ENCODE measurements around the gene AJUBA.
A peak's percentile ranks its signal among the peaks of the same experiment; 100 is the strongest.
"Not testable (repeated sequence)": the region's sequence is repeated elsewhere in the genome, so short reads cannot be mapped to it uniquely, and the experiment has no call there.

The AJUBA gene

GRCh38 chr14:22979748-22980392 is 2.5 kb downstream of the AJUBA start:
- DNase-seq (ENCODE audit: low read depth), result no peak

GRCh38 chr14:22978981-22979671 is 3.2 kb downstream of the AJUBA start:
- no peak for DNase-seq (ENCODE audit: low read depth)

GRCh38 chr14:22978487-22978837 is 3.9 kb downstream of the AJUBA start:
- no peak for DNase-seq (ENCODE audit: low read depth)

- no peak for DNase-seq (ENCODE audit: low read depth)
Observed at GRCh38 chr14:22977684-22978486, 4.5 kb downstream of the AJUBA start.

- no peak for DNase-seq (ENCODE audit: low read depth)
Observed at GRCh38 chr14:22977434-22977683, 5.0 kb downstream of the AJUBA start.

- DNase-seq (ENCODE audit: low read depth), result no peak
Observed at GRCh38 chr14:22976620-22977433, 5.5 kb downstream of the AJUBA start.

GRCh38 chr14:22974530-22975313 is 7.6 kb downstream of the AJUBA start:
- DNase-seq (ENCODE audit: low read depth), result no peak

- DNase-seq (ENCODE audit: low read depth), result peak; percentile 47
Observed at GRCh38 chr14:22973217-22974032, 8.9 kb downstream of the AJUBA start.

- no peak for DNase-seq (ENCODE audit: low read depth)
Observed at GRCh38 chr14:22972313-22972930, 9.9 kb downstream of the AJUBA start.

GRCh38 chr14:22971152-22971551 is 11.2 kb downstream of the AJUBA start:
- DNase-seq (ENCODE audit: low read depth), result no peak

GRCh38 chr14:22966783-22967269 is 15.5 kb downstream of the AJUBA start:
- DNase-seq (ENCODE audit: low read depth), result no peak

GRCh38 chr14:22965916-22966782 is 16.2 kb downstream of the AJUBA start:
- DNase-seq (ENCODE audit: low read depth), result not testable (repeated sequence)

- DNase-seq (ENCODE audit: low read depth), result no peak
Observed at GRCh38 chr14:22962061-22962676, 20.2 kb downstream of the AJUBA start.

GRCh38 chr14:22955702-22956569 is 26.4 kb downstream of the AJUBA start:
- DNase-seq (ENCODE audit: low read depth), result no peak

GRCh38 chr14:22952418-22952817 is 29.9 kb downstream of the AJUBA start:
- DNase-seq (ENCODE audit: low read depth), result no peak

GRCh38 chr14:22951795-22952194 is 30.6 kb downstream of the AJUBA start:
- not testable (repeated sequence) for DNase-seq (ENCODE audit: low read depth)

GRCh38 chr14:22945642-22946041 is 36.7 kb downstream of the AJUBA start:
- no peak for DNase-seq (ENCODE audit: low read depth)

- DNase-seq (ENCODE audit: low read depth), result peak; percentile 39
Observed at GRCh38 chr14:22939684-22940083, 42.7 kb downstream of the AJUBA start.

Data from stromal cell of bone marrow (primary cell).